Activated CD4-positive, alpha-beta T cell treated with anti-CD3 and anti-CD28 coated beads, Interleukin-2, amount 10 ng/mL, durations not matched to agents 24 days and 14 days (primary cell): ENCODE results near the gene PCBD1. TPM values are rescaled to one million over a fixed set of nuclear protein-coding genes. Genes with fewer than 3 reads are reported as not detected.

Source experiments
- DNase-seq: peaks from one replicate; pipeline ENCODE4 v3.0.0; 2022
- H3K27ac Mint-ChIP-seq: one replicate; pipeline ENCODE4 v1.8.0; 2022; ENCODE audit warnings: mild to moderate bottlenecking, mixed read lengths
- H3K27me3 Mint-ChIP-seq: one replicate; pipeline ENCODE4 v1.8.0; 2022; ENCODE audit warnings: mixed read lengths
- H3K36me3 Mint-ChIP-seq: one replicate; pipeline ENCODE4 v1.8.0; 2022; ENCODE audit warnings: low read depth, mild to moderate bottlenecking, mixed read lengths
- H3K4me1 Mint-ChIP-seq: one replicate; pipeline ENCODE4 v1.8.0; 2021; ENCODE audit warnings: mixed read lengths
- H3K4me3 Mint-ChIP-seq: one replicate; pipeline ENCODE4 v1.8.0; 2022; ENCODE audit warnings: mild to moderate bottlenecking, moderate library complexity, mixed read lengths
- H3K9me3 Mint-ChIP-seq: one replicate; pipeline ENCODE4 v1.8.0; 2021; ENCODE audit warnings: mixed read lengths
- intact Hi-C: fragments of 100-400 bp; cut with micrococcal nuclease; formaldehyde crosslinking; loops from one replicate; pipeline ENCODE4 v1.15.1; 2023
- total RNA-seq: library from RNA; stranded (reverse); gene quantifications from 2 replicates; pipeline ENCODE4 v1.2.3, GENCODE V29; 2022

The PCBD1 gene
- total RNA-seq, 1 donor from 2014 or later: 67.7 TPM

- Mint-ChIP-seq H3K36me3 (peaks cover 40% of the 10 kb centered on the region), H3K4me1 (peaks cover 13% of the 10 kb centered on the region), H3K4me3 (no peak overlapping the region), H3K9me3 (no peaks in the 10 kb centered on the region), H3K27me3 (no peaks in the 10 kb centered on the region), H3K27ac (no peak overlapping the region)
- DNase-seq: no peak
- intact Hi-C loops: no loop called here
Measured at GRCh38 chr10:70851597-70852475, 36.5 kb downstream of the PCBD1 start.

GRCh38 chr10:70850097-70850496, 38.3 kb downstream of the PCBD1 start:
- DNase-seq: no peak
- peaks cover 41% of the 10 kb centered on the region for H3K36me3 Mint-ChIP-seq
- H3K4me1 Mint-ChIP-seq: peaks cover 21% of the 10 kb centered on the region
- intact Hi-C loops: no loop called here
- no peak overlapping the region for H3K4me3 Mint-ChIP-seq
- no peaks in the 10 kb centered on the region for H3K27me3 Mint-ChIP-seq
- H3K9me3 Mint-ChIP-seq: no peaks in the 10 kb centered on the region
- H3K27ac Mint-ChIP-seq: no peak overlapping the region

GRCh38 chr10:70849582-70850016, 38.8 kb downstream of the PCBD1 start:
- Mint-ChIP-seq H3K4me1 (peaks cover 21% of the 10 kb centered on the region), H3K4me3 (no peak overlapping the region), H3K27ac (no peak overlapping the region), H3K9me3 (no peaks in the 10 kb centered on the region), H3K36me3 (peaks cover 42% of the 10 kb centered on the region), H3K27me3 (no peaks in the 10 kb centered on the region)
- no peak for DNase-seq
- intact Hi-C loops: loop anchor here (2.0 kb wide), 1 partner anchor 29 kb away; no protein-coding TSS in a partner anchor

GRCh38 chr10:70847659-70848360, 40.6 kb downstream of the PCBD1 start:
- H3K27ac Mint-ChIP-seq: peak overlapping the region; percentile 89
- no peaks in the 10 kb centered on the region for H3K27me3 Mint-ChIP-seq
- intact Hi-C loops: loop anchor here (1.0 to 2.0 kb wide), 3 partner anchors 15 to 27 kb away; no protein-coding TSS in a partner anchor
- H3K36me3 Mint-ChIP-seq: peaks cover 46% of the 10 kb centered on the region
- H3K9me3 Mint-ChIP-seq: no peaks in the 10 kb centered on the region
- H3K4me3 Mint-ChIP-seq: peak overlapping the region; percentile 31
- H3K4me1 Mint-ChIP-seq: peaks cover 25% of the 10 kb centered on the region
- DNase-seq: no peak

GRCh38 chr10:70846795-70847194, 41.6 kb downstream of the PCBD1 start:
- intact Hi-C loops: loop anchor here (2.0 kb wide), 1 partner anchor 14 kb away; no protein-coding TSS in a partner anchor

GRCh38 chr10:70845816-70846215, 42.5 kb downstream of the PCBD1 start:
- H3K9me3 Mint-ChIP-seq: peaks cover 7% of the 10 kb centered on the region
- no peaks in the 10 kb centered on the region for H3K27me3 Mint-ChIP-seq
- H3K4me1 Mint-ChIP-seq: peaks cover 31% of the 10 kb centered on the region
- H3K27ac Mint-ChIP-seq: no peak overlapping the region
- H3K4me3 Mint-ChIP-seq: no peak overlapping the region
- intact Hi-C loops: loop anchor here (2.0 kb wide), 1 partner anchor 13 kb away; no protein-coding TSS in a partner anchor
- DNase-seq: no peak
- H3K36me3 Mint-ChIP-seq: peaks cover 60% of the 10 kb centered on the region

More at GRCh38 chr10:70846795-70847194, 41.6 kb downstream of the PCBD1 start:
- no peak overlapping the region for H3K27ac Mint-ChIP-seq
- H3K4me1 Mint-ChIP-seq: peaks cover 25% of the 10 kb centered on the region
- H3K4me3 Mint-ChIP-seq: no peak overlapping the region
- peaks cover 51% of the 10 kb centered on the region for H3K36me3 Mint-ChIP-seq
- no peaks in the 10 kb centered on the region for H3K27me3 Mint-ChIP-seq
- peaks cover 1% of the 10 kb centered on the region for H3K9me3 Mint-ChIP-seq
- no peak for DNase-seq

GRCh38 chr10:70845256-70845655, 43.1 kb downstream of the PCBD1 start:
- H3K4me3 Mint-ChIP-seq: no peak overlapping the region
- peaks cover 7% of the 10 kb centered on the region for H3K9me3 Mint-ChIP-seq
- H3K27ac Mint-ChIP-seq: no peak overlapping the region
- H3K36me3 Mint-ChIP-seq: peaks cover 60% of the 10 kb centered on the region
- no peak for DNase-seq
- H3K27me3 Mint-ChIP-seq: no peaks in the 10 kb centered on the region
- H3K4me1 Mint-ChIP-seq: peaks cover 33% of the 10 kb centered on the region
- intact Hi-C loops: no loop called here

GRCh38 chr10:70843776-70844489, 44.4 kb downstream of the PCBD1 start:
- H3K4me3 Mint-ChIP-seq: no peak overlapping the region
- intact Hi-C loops: no loop called here
- H3K4me1 Mint-ChIP-seq: peaks cover 30% of the 10 kb centered on the region
- peaks cover 58% of the 10 kb centered on the region for H3K36me3 Mint-ChIP-seq
- no peak overlapping the region for H3K27ac Mint-ChIP-seq
- no peaks in the 10 kb centered on the region for H3K27me3 Mint-ChIP-seq
- no peak for DNase-seq
- peaks cover 7% of the 10 kb centered on the region for H3K9me3 Mint-ChIP-seq

GRCh38 chr10:70843333-70843732, 45.0 kb downstream of the PCBD1 start:
- Mint-ChIP-seq H3K4me1 (peaks cover 29% of the 10 kb centered on the region), H3K9me3 (peaks cover 7% of the 10 kb centered on the region), H3K27ac (no peak overlapping the region), H3K4me3 (no peak overlapping the region), H3K27me3 (no peaks in the 10 kb centered on the region), H3K36me3 (peaks cover 59% of the 10 kb centered on the region)
- intact Hi-C loops: no loop called here
- no peak for DNase-seq

- Mint-ChIP-seq H3K36me3 (peaks cover 69% of the 10 kb centered on the region), H3K27me3 (no peaks in the 10 kb centered on the region), H3K27ac (peak overlapping the region; percentile 4), H3K4me1 (peaks cover 31% of the 10 kb centered on the region), H3K9me3 (peaks cover 16% of the 10 kb centered on the region), H3K4me3 (no peak overlapping the region)
- intact Hi-C loops: no loop called here
- DNase-seq: no peak
Measured at GRCh38 chr10:70840836-70841235, 47.5 kb downstream of the PCBD1 start.

GRCh38 chr10:70838270-70838805, 50.0 kb downstream of the PCBD1 start:
- peaks cover 35% of the 10 kb centered on the region for H3K4me1 Mint-ChIP-seq
- no peak overlapping the region for H3K27ac Mint-ChIP-seq
- intact Hi-C loops: no loop called here
- no peak overlapping the region for H3K4me3 Mint-ChIP-seq
- H3K9me3 Mint-ChIP-seq: peaks cover 16% of the 10 kb centered on the region
- H3K27me3 Mint-ChIP-seq: no peaks in the 10 kb centered on the region
- H3K36me3 Mint-ChIP-seq: peaks cover 67% of the 10 kb centered on the region
- no peak for DNase-seq

GRCh38 chr10:70837660-70838059, 50.7 kb downstream of the PCBD1 start:
- intact Hi-C loops: no loop called here
- Mint-ChIP-seq H3K27ac (no peak overlapping the region), H3K36me3 (peaks cover 61% of the 10 kb centered on the region), H3K9me3 (peaks cover 16% of the 10 kb centered on the region), H3K4me1 (peaks cover 42% of the 10 kb centered on the region), H3K27me3 (no peaks in the 10 kb centered on the region), H3K4me3 (no peak overlapping the region)
- no peak for DNase-seq

- Mint-ChIP-seq H3K36me3 (peaks cover 51% of the 10 kb centered on the region), H3K27ac (peak overlapping the region; percentile 78), H3K4me1 (peaks cover 46% of the 10 kb centered on the region), H3K27me3 (no peaks in the 10 kb centered on the region), H3K4me3 (peak overlapping the region; percentile 16), H3K9me3 (peaks cover 10% of the 10 kb centered on the region)
- intact Hi-C loops: no loop called here
- DNase-seq: no peak
Measured at GRCh38 chr10:70836319-70836718, 52.0 kb downstream of the PCBD1 start.
